Uterus (tissue), 4 donors: ENCODE results near the gene F10. TPM values are rescaled to one million over a fixed set of nuclear protein-coding genes. Genes with fewer than 3 reads are reported as not detected.
"Not testable (repeated sequence)": the region's sequence is repeated elsewhere in the genome, so short reads cannot be mapped to it uniquely, and the experiment has no call there.

ENCODE experiments used
- DNase-seq, 2 donors: peaks; one replicate each; pipeline ENCODE4 v3.0.0-alpha.2; 2019 to 2020
- H3K27ac ChIP-seq, 2 donors: fragments of 200-600 bp; sonication (generic); 1 replicate in 1 of 2; 2 replicates in 1 of 2; pipeline ENCODE4 v1.5.1; 2016 to 2018
- H3K27me3 ChIP-seq, 2 donors: fragments of 200-600 bp; sonication (generic); one replicate each; pipeline ENCODE4 v1.5.1; 2018 to 2019; ENCODE audit warnings: control low read depth in 1 of 2
- H3K36me3 ChIP-seq, 2 donors: fragments of 200-600 bp; sonication (generic); one replicate each; pipeline ENCODE4 v1.5.1; 2019; ENCODE audit warnings: control low read depth in 1 of 2
- H3K4me1 ChIP-seq, 2 donors: fragments of 200-600 bp; sonication (generic); one replicate each; pipeline ENCODE4 v1.5.1; 2018 to 2019; ENCODE audit warnings: control low read depth in 1 of 2
- H3K4me3 ChIP-seq, 2 donors: fragments of 200-600 bp; sonication (generic); 1 replicate in 1 of 2; 2 replicates in 1 of 2; pipeline ENCODE4 v1.5.1; 2018 to 2019; ENCODE audit warnings: mild to moderate bottlenecking in 1 of 2
- H3K9me3 ChIP-seq, 2 donors: fragments of 200-600 bp; sonication (generic); one replicate each; pipeline ENCODE4 v1.5.1; 2019; ENCODE audit warnings: control low read depth in 1 of 2
- POLR2A ChIP-seq, 2 donors: fragments of 450-650 bp; IDR thresholded peaks; one replicate each; pipeline ENCODE4 v1.6.1; 2016; ENCODE audit warnings: antibody characterized with exemption in 2 of 2, mild to moderate bottlenecking in 1 of 2, moderate library complexity in 1 of 2
- intact Hi-C: fragments of 100-400 bp; cut with DNase I; formaldehyde crosslinking; loops from one replicate; pipeline ENCODE4 v1.15.1; 2023; ENCODE audit warnings: low total_unique reads
- total RNA-seq, 4 donors: library from RNA; depleted of rRNA in 3 of 4; stranded (reverse); fragments of >200 nt in 3 of 4; gene quantifications; one replicate each; pipeline versions ENCODE4 v1.1.0 to v1.2.4, GENCODE V29; 2014 to 2023
- TF ChIP-seq, protein P1 (sequence below), 4 experiments: fragments of 200-600 bp in 2 of 4; fragments of 450-650 bp in 2 of 4; sonication (generic) in 2 of 4; IDR thresholded peaks; one replicate each; pipeline ENCODE4 v1.5.1; 2016 to 2019; ENCODE audit warnings: antibody characterized with exemption in 4 of 4, mild to moderate bottlenecking in 2 of 4, moderate library complexity in 1 of 4
- donor health status: DM: yes; HTN: yes; CAD: no.

The F10 gene
- total RNA-seq, 4 donors from 2014 or later, result 6.8 to 56.8 (median 12.1) TPM

DNA sequence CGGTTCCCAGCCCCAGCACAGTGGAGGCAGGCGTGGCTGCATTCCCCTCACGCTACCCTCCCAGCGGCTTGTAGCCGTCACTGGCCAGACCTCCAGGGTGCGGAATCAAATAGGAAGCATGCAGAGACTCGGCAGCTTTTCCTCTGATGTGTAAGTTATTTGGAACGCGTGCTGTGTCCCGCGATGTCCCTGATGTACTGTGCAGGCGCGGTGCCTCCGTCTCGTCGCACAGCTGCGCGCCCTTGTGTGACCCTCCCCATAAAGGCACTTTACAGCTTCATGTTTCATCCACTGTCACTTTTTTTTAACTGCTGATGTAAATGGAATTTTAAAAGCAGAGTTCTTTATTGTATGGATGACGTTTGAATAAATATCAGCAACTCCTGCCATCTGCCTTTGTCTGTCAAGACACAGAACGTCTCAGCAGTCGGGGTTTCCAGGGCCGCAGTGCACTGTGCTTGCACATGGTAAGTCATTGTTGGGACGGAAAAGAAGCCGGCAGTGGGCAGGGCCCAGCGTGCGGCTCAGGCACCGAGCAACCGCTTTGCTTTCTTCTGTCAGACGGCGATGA, 24.4 kb upstream of the F10 start:
- Histone ChIP-seq H3K4me3 (no peak overlapping the region), H3K9me3 (no peaks in the 10 kb centered on the region), H3K36me3 (no peaks in the 10 kb centered on the region), H3K27me3 (no peaks in the 10 kb centered on the region), H3K4me1 (no peaks in the 10 kb centered on the region), H3K27ac (no peak overlapping the region)
- no peak for DNase-seq
- intact Hi-C loops, result no loop called here
- TF ChIP-seq, protein P1, sequence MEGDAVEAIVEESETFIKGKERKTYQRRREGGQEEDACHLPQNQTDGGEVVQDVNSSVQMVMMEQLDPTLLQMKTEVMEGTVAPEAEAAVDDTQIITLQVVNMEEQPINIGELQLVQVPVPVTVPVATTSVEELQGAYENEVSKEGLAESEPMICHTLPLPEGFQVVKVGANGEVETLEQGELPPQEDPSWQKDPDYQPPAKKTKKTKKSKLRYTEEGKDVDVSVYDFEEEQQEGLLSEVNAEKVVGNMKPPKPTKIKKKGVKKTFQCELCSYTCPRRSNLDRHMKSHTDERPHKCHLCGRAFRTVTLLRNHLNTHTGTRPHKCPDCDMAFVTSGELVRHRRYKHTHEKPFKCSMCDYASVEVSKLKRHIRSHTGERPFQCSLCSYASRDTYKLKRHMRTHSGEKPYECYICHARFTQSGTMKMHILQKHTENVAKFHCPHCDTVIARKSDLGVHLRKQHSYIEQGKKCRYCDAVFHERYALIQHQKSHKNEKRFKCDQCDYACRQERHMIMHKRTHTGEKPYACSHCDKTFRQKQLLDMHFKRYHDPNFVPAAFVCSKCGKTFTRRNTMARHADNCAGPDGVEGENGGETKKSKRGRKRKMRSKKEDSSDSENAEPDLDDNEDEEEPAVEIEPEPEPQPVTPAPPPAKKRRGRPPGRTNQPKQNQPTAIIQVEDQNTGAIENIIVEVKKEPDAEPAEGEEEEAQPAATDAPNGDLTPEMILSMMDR (IDR thresholded peaks at IDR 0.05), result no peak
- TF ChIP-seq POLR2A (IDR thresholded peaks at IDR 0.05), result no peak

DNA sequence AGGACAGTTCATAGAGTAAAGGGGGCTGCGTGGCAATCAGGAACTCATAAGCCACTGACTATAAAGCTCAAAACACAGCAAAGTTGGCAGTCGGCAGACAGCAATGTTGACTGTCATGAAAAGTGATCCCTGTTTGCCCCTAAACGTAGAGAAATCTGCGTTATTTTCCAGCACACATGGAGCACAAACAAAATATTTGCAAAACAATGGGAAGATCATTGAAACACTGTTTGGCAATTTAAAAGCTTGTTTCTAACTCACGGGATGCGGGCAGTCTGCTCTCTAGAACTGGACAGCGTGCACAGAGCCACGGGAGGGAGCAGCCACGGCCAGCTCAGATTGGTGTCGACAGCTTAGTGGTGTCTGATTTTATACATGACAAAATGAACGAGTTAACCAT, 23.5 kb upstream of the F10 start:
- H3K4me3 ChIP-seq, result no peak overlapping the region
- H3K9me3 ChIP-seq, result no peaks in the 10 kb centered on the region
- no peak for TF ChIP-seq POLR2A (IDR thresholded peaks at IDR 0.05)
- TF ChIP-seq, protein P1 (IDR thresholded peaks at IDR 0.05), result no peak
- H3K36me3 ChIP-seq, result no peaks in the 10 kb centered on the region
- no peak for DNase-seq
- H3K27ac ChIP-seq, result no peak overlapping the region
- no peaks in the 10 kb centered on the region for H3K27me3 ChIP-seq
- intact Hi-C loops, result no loop called here
- no peaks in the 10 kb centered on the region for H3K4me1 ChIP-seq

DNA sequence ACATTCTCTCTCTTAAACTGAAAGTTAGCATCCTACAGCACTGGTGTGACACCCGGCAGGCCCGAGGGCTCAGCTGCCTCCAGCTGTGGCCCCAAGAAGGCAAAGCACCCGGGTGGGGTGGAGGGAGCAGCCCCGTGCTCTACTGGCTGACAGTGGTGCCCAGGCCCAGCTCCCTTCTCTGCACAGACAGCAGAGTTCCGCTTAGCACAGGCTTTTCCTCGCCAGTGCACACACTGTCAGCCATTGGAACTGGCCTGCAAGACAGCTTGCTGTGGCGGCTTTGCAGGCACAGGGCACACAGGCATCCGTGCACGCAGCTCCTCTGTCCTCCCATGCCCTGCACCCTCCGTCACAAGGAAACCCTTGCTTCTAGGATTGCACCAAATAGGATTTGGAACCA, 20.3 kb upstream of the F10 start:
- H3K27ac ChIP-seq, H3K4me3 ChIP-seq, DNase-seq, H3K36me3 ChIP-seq, H3K4me1 ChIP-seq, H3K27me3 ChIP-seq, H3K9me3 ChIP-seq, intact Hi-C loops: not testable (repeated sequence)

DNA sequence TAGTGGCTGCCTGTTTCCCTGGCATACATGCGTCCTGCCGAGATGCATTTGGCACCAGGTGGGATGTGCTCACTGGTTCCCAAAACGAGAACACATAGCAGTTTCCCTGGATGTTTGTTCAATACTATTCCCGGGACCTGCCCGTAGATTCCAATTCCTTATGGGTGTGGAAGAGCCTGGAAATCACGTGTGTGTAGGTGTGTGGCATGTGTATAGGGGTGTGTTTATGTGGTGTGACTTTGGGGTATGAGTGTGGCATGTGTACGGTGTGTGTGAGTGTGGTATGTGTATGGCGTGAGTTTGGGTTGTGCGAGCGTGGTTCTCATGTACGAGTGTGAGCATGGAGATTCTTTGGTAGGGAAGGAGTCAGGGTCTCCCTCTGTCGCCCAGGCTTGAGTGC, 19.9 kb upstream of the F10 start:
- no peak for DNase-seq
- Histone ChIP-seq H3K36me3 (no peaks in the 10 kb centered on the region), H3K4me1 (no peaks in the 10 kb centered on the region), H3K27ac (no peak overlapping the region), H3K9me3 (no peaks in the 10 kb centered on the region), H3K4me3 (no peak overlapping the region), H3K27me3 (no peaks in the 10 kb centered on the region)
- intact Hi-C loops, result no loop called here
- TF ChIP-seq POLR2A (IDR thresholded peaks at IDR 0.05), result no peak
- TF ChIP-seq, protein P1 (IDR thresholded peaks at IDR 0.05), result no peak

DNA sequence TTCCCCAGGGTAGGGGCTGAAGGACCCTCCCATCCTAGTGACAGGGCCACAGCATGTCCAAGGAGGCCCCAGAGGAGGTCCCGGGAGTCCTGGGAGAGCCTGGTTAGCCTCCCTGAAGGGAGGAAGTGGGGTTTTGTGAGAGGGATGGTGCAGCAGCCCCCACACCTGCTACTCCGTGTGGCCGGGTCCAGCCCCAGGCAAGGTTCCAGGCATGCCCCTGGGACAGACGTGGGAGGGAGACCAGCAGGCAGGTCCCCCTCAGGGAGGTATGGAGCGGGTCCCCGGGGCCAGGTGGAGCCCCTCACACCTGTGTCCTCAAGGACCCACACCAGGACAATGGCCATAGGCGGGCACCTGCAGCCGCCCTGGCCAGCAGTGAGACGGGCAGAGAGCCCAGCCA, 19.0 kb upstream of the F10 start:
- Histone ChIP-seq H3K9me3 (no peaks in the 10 kb centered on the region), H3K27ac (no peak overlapping the region), H3K36me3 (no peaks in the 10 kb centered on the region), H3K27me3 (no peaks in the 10 kb centered on the region), H3K4me3 (no peak overlapping the region), H3K4me1 (no peaks in the 10 kb centered on the region)
- TF ChIP-seq POLR2A (IDR thresholded peaks at IDR 0.05), result no peak
- TF ChIP-seq, protein P1 (IDR thresholded peaks at IDR 0.05), result no peak
- intact Hi-C loops, result no loop called here
- no peak for DNase-seq
